Suprapubic skin (tissue), 4 donors: ENCODE results near the gene TRDN. TPM values are rescaled to one million over a fixed set of nuclear protein-coding genes. Genes with fewer than 3 reads are reported as not detected.

Source experiments
- DNase-seq, 2 donors: peaks; one replicate each; pipeline ENCODE4 v3.0.0-alpha.2; 2019; ENCODE audit warnings: low spot score in 2 of 2
- H3K27ac ChIP-seq: fragments of 200-600 bp; sonication (generic); one replicate; pipeline ENCODE4 v1.5.1; 2019
- H3K27me3 ChIP-seq: fragments of 200-600 bp; sonication (generic); one replicate; pipeline ENCODE4 v1.5.1; 2019
- H3K36me3 ChIP-seq: fragments of 200-600 bp; sonication (generic); one replicate; pipeline ENCODE4 v1.5.1; 2019
- H3K4me1 ChIP-seq: fragments of 200-600 bp; sonication (generic); one replicate; pipeline ENCODE4 v1.5.1; 2019
- H3K4me3 ChIP-seq: fragments of 200-600 bp; sonication (generic); one replicate; pipeline ENCODE4 v1.5.1; 2019; ENCODE audit warnings: mild to moderate bottlenecking
- H3K9me3 ChIP-seq: fragments of 200-600 bp; sonication (generic); one replicate; pipeline ENCODE4 v1.5.1; 2019
- CTCF ChIP-seq, 2 donors: fragments of 200-600 bp in 1 of 2; fragments of 450-650 bp in 1 of 2; sonication (generic) in 1 of 2; IDR thresholded peaks; one replicate each; pipeline ENCODE4 v1.5.1; 2016 to 2019; ENCODE audit warnings: antibody characterized with exemption in 2 of 2, mild to moderate bottlenecking in 1 of 2, moderate library complexity in 1 of 2
- EP300 ChIP-seq: sonication (generic); formaldehyde crosslinking; IDR thresholded peaks from one replicate; pipeline ENCODE4 v1.6.1; 2017; ENCODE audit warnings: antibody characterized with exemption
- POLR2A ChIP-seq, 2 donors: fragments of 450-650 bp; IDR thresholded peaks; one replicate each; pipeline ENCODE4 v1.6.1; 2017; ENCODE audit warnings: antibody characterized with exemption in 2 of 2, mild to moderate bottlenecking in 2 of 2, moderate library complexity in 2 of 2
- POLR2AphosphoS5 ChIP-seq, 3 donors: sonication (generic); formaldehyde crosslinking; IDR thresholded peaks; one replicate each; pipeline ENCODE4 v1.6.1; 2017; ENCODE audit warnings: antibody characterized with exemption in 3 of 3
- WGBS: methylation state at CpG from one replicate; pipeline ENCODE4 v1.1.5; 2018; 5-methylcytosine and 5-hydroxymethylcytosine counted together
- total RNA-seq, 4 donors: library from RNA; depleted of rRNA; stranded (reverse); fragments of >200 nt; gene quantifications; one replicate each; pipeline ENCODE4 v1.1.0, GENCODE V29; 2016

The TRDN gene
- total RNA-seq, 4 donors from 2014 or later, result not detected

- Histone ChIP-seq H3K4me1 (no peaks in the 10 kb centered on the region), H3K27me3 (no peaks in the 10 kb centered on the region), H3K9me3 (no peaks in the 10 kb centered on the region), H3K27ac (no peak overlapping the region), H3K4me3 (peak overlapping the region; percentile 18), H3K36me3 (no peaks in the 10 kb centered on the region)
- no peak for DNase-seq
- WGBS, result 27% methylated on average over 3 of the region's 3 CpGs
- TF ChIP-seq POLR2AphosphoS5 (IDR thresholded peaks at IDR 0.05) (no peak), POLR2A (IDR thresholded peaks at IDR 0.05) (no peak), EP300 (no peak), CTCF (IDR thresholded peaks at IDR 0.05) (no peak)
Measured at GRCh38 chr6:123655521-123656306, 19.0 kb upstream of the TRDN start.

- no peak for TF ChIP-seq CTCF (IDR thresholded peaks at IDR 0.05)
- no peak for TF ChIP-seq POLR2AphosphoS5 (IDR thresholded peaks at IDR 0.05)
- no peak for TF ChIP-seq POLR2A (IDR thresholded peaks at IDR 0.05)
- TF ChIP-seq EP300, result no peak
- H3K9me3 ChIP-seq, result no peaks in the 10 kb centered on the region
Measured at GRCh38 chr6:123648723-123649122, 12.0 kb upstream of the TRDN start.

GRCh38 chr6:123648020-123648580, 11.3 kb upstream of the TRDN start:
- TF ChIP-seq POLR2AphosphoS5 (IDR thresholded peaks at IDR 0.05) (no peak), EP300 (no peak)
- H3K4me3 ChIP-seq, result no peak overlapping the region
- no CpG with 5 or more reads among the region's 1 CpG for WGBS
- H3K36me3 ChIP-seq, result no peaks in the 10 kb centered on the region
- no peaks in the 10 kb centered on the region for H3K4me1 ChIP-seq
- no peaks in the 10 kb centered on the region for H3K9me3 ChIP-seq
- DNase-seq, result no peak
- no peak overlapping the region for H3K27ac ChIP-seq
- H3K27me3 ChIP-seq, result no peaks in the 10 kb centered on the region

More at GRCh38 chr6:123648723-123649122, 12.0 kb upstream of the TRDN start:
- Histone ChIP-seq H3K4me3 (no peak overlapping the region), H3K27me3 (no peaks in the 10 kb centered on the region), H3K36me3 (no peaks in the 10 kb centered on the region), H3K27ac (no peak overlapping the region), H3K4me1 (no peaks in the 10 kb centered on the region)
- no peak for DNase-seq

- no peaks in the 10 kb centered on the region for H3K27me3 ChIP-seq
- no peaks in the 10 kb centered on the region for H3K4me1 ChIP-seq
- no peak overlapping the region for H3K4me3 ChIP-seq
- H3K36me3 ChIP-seq, result no peaks in the 10 kb centered on the region
- no peaks in the 10 kb centered on the region for H3K9me3 ChIP-seq
- 78% methylated on average over 1 of the region's 1 CpG for WGBS
- no peak for TF ChIP-seq POLR2A (IDR thresholded peaks at IDR 0.05)
- TF ChIP-seq CTCF (IDR thresholded peaks at IDR 0.05), result no peak
- TF ChIP-seq EP300, result no peak
- TF ChIP-seq POLR2AphosphoS5 (IDR thresholded peaks at IDR 0.05), result no peak
- no peak overlapping the region for H3K27ac ChIP-seq
- DNase-seq, result no peak
Measured at GRCh38 chr6:123641497-123641896, 4.7 kb upstream of the TRDN start.

- Histone ChIP-seq H3K27ac (no peak overlapping the region), H3K27me3 (no peaks in the 10 kb centered on the region), H3K9me3 (no peaks in the 10 kb centered on the region), H3K36me3 (no peaks in the 10 kb centered on the region), H3K4me1 (no peaks in the 10 kb centered on the region), H3K4me3 (no peak overlapping the region)
- TF ChIP-seq EP300, result no peak
- TF ChIP-seq POLR2AphosphoS5 (IDR thresholded peaks at IDR 0.05), result no peak
- TF ChIP-seq POLR2A (IDR thresholded peaks at IDR 0.05), result no peak
- TF ChIP-seq CTCF (IDR thresholded peaks at IDR 0.05), result no peak
- 70% methylated on average over 6 of the region's 6 CpGs for WGBS
- no peak for DNase-seq
Measured at GRCh38 chr6:123640567-123641187, 3.9 kb upstream of the TRDN start.
